Activated gamma-delta T cell treated with anti-CD3 and anti-CD28 coated beads, Interleukin-2, amount 50 U/mL, for 16 hours (primary cell): Measurements from ENCODE around the gene MEF2A.

Experiments used
- DNase-seq: peaks from one replicate; pipeline ENCODE4 v3.0.0-alpha.2; 2020; ENCODE audit warnings: low read depth

MEF2A gene

GRCh38 chr15:99564221-99565048 lies 1.3 kb upstream of the MEF2A start:
- DNase-seq = no peak

- DNase-seq = no peak
Observed at GRCh38 chr15:99565049-99565298, 810 bp upstream of the MEF2A start.

GRCh38 chr15:99566157-99566897 lies 543 bp downstream of the MEF2A start:
- DNase-seq = no peak

- no peak for DNase-seq
Observed at GRCh38 chr15:99568625-99569352, 3.0 kb downstream of the MEF2A start.

- DNase-seq = no peak
Observed at GRCh38 chr15:99571299-99571698, 5.5 kb downstream of the MEF2A start.

GRCh38 chr15:99574048-99574447 lies 8.3 kb downstream of the MEF2A start:
- DNase-seq = no peak

- DNase-seq = no peak
Observed at GRCh38 chr15:99574502-99574901, 8.7 kb downstream of the MEF2A start.

- DNase-seq = no peak
Observed at GRCh38 chr15:99578809-99579208, 13.0 kb downstream of the MEF2A start.

- no peak for DNase-seq
Observed at GRCh38 chr15:99580076-99580475, 14.3 kb downstream of the MEF2A start.

- no peak for DNase-seq
Observed at GRCh38 chr15:99582508-99582960, 16.8 kb downstream of the MEF2A start.

- DNase-seq = no peak
Observed at GRCh38 chr15:99584081-99584600, 18.4 kb downstream of the MEF2A start.

- DNase-seq = no peak
Observed at GRCh38 chr15:99586121-99586520, 20.3 kb downstream of the MEF2A start.

GRCh38 chr15:99589801-99590200 lies 24.0 kb downstream of the MEF2A start:
- no peak for DNase-seq

GRCh38 chr15:99590913-99591646 lies 25.3 kb downstream of the MEF2A start:
- no peak for DNase-seq

GRCh38 chr15:99592145-99592791 lies 26.5 kb downstream of the MEF2A start:
- no peak for DNase-seq

- DNase-seq = no peak
Observed at GRCh38 chr15:99593070-99593469, 27.3 kb downstream of the MEF2A start.

- DNase-seq = no peak
Observed at GRCh38 chr15:99594916-99595315, 29.1 kb downstream of the MEF2A start.

GRCh38 chr15:99598296-99598695 lies 32.5 kb downstream of the MEF2A start:
- no peak for DNase-seq

- DNase-seq = no peak
Observed at GRCh38 chr15:99603828-99604227, 38.0 kb downstream of the MEF2A start.

GRCh38 chr15:99604865-99605264 lies 39.1 kb downstream of the MEF2A start:
- DNase-seq = no peak

- DNase-seq = no peak
Observed at GRCh38 chr15:99605490-99605931, 39.7 kb downstream of the MEF2A start.
